HG02973 (cell line): ENCODE data around the gene TNNT2.

Experiments used
- ATAC-seq: cut with Tn5 transposase; IDR thresholded peaks from one replicate; pipeline ENCODE4 v1.9.1; 2021; ENCODE audit warnings: moderate library complexity; ENCODE audit not compliant: unreplicated experiment

The TNNT2 gene

GRCh38 chr1:201379733-201380242 is 2.3 kb upstream of the TNNT2 start:
- ATAC-seq = no peak

- no peak for ATAC-seq
These were observed 1.3 kb upstream of the TNNT2 start for GRCh38 chr1:201378804-201379203.

GRCh38 chr1:201376464-201377374 is 761 bp downstream of the TNNT2 start:
- no peak for ATAC-seq

- no peak for ATAC-seq
These were observed 1.4 kb downstream of the TNNT2 start for GRCh38 chr1:201376107-201376463.

- ATAC-seq = no peak
These were observed 2.3 kb downstream of the TNNT2 start for GRCh38 chr1:201375169-201375568.

- ATAC-seq = no peak
These were observed 3.1 kb downstream of the TNNT2 start for GRCh38 chr1:201374364-201374763.

GRCh38 chr1:201371792-201372191 is 5.7 kb downstream of the TNNT2 start:
- no peak for ATAC-seq

GRCh38 chr1:201371276-201371675 is 6.2 kb downstream of the TNNT2 start:
- ATAC-seq = no peak

- no peak for ATAC-seq
These were observed 7.0 kb downstream of the TNNT2 start for GRCh38 chr1:201370500-201370899.

- no peak for ATAC-seq
These were observed 8.3 kb downstream of the TNNT2 start for GRCh38 chr1:201369209-201369608.

- ATAC-seq = no peak
These were observed 10.8 kb downstream of the TNNT2 start for GRCh38 chr1:201366696-201367095.

- no peak for ATAC-seq
These were observed 12.2 kb downstream of the TNNT2 start for GRCh38 chr1:201365251-201365650.

- ATAC-seq = no peak
These were observed 12.7 kb downstream of the TNNT2 start for GRCh38 chr1:201364808-201365105.

- no peak for ATAC-seq
These were observed 14.0 kb downstream of the TNNT2 start for GRCh38 chr1:201363467-201363866.

- ATAC-seq = no peak
These were observed 14.6 kb downstream of the TNNT2 start for GRCh38 chr1:201362906-201363305.

- ATAC-seq = no peak
These were observed 15.6 kb downstream of the TNNT2 start for GRCh38 chr1:201361652-201362504.

GRCh38 chr1:201360901-201361651 is 16.4 kb downstream of the TNNT2 start:
- ATAC-seq = no peak

GRCh38 chr1:201360486-201360885 is 17.0 kb downstream of the TNNT2 start:
- ATAC-seq = no peak

- no peak for ATAC-seq
These were observed 17.6 kb downstream of the TNNT2 start for GRCh38 chr1:201359873-201360210.

- ATAC-seq = no peak
These were observed 18.2 kb downstream of the TNNT2 start for GRCh38 chr1:201359031-201359872.
